DOHH2 (cell line): Measurements from ENCODE around the gene GATAD2B.

Experiments
- H3F3A ChIP-seq: fragments of 200-600 bp; sonication (generic), shearing (Covaris generic); 2 replicates; pipeline ENCODE4 v1.6.0; 2016; ENCODE audit warnings: antibody characterized with exemption, mild to moderate bottlenecking; ENCODE audit not compliant: control insufficient read depth, insufficient read depth
- H3K27ac ChIP-seq: fragments of 200-600 bp; sonication (generic); 2 replicates; pipeline ENCODE4 v1.5.1; 2014; ENCODE audit warnings: low read depth, mild to moderate bottlenecking, low read length, moderate library complexity
- H3K27me3 ChIP-seq: fragments of 200-600 bp; sonication (generic); 2 replicates; pipeline ENCODE4 v1.6.1; 2014; ENCODE audit warnings: mild to moderate bottlenecking, low read length, mixed read lengths; ENCODE audit not compliant: control insufficient read depth
- H3K36me3 ChIP-seq: fragments of 200-600 bp; sonication (generic); 2 replicates; pipeline ENCODE4 v1.6.1; 2014; ENCODE audit warnings: mild to moderate bottlenecking, low read length, moderate library complexity, mixed read lengths; ENCODE audit not compliant: control insufficient read depth
- H3K4me1 ChIP-seq: fragments of 200-600 bp; sonication (generic); 2 replicates; pipeline ENCODE4 v1.6.1; 2014; ENCODE audit warnings: mild to moderate bottlenecking, low read length, mixed read lengths; ENCODE audit not compliant: control insufficient read depth
- H3K4me2 ChIP-seq: fragments of 200-600 bp; sonication (generic); 2 replicates; pipeline ENCODE4 v1.6.0; 2014; ENCODE audit warnings: mild to moderate bottlenecking, low read length, moderate library complexity
- H3K4me3 ChIP-seq: fragments of 200-600 bp; sonication (generic); 2 replicates; pipeline ENCODE4 v1.5.1; 2014; ENCODE audit warnings: mild to moderate bottlenecking, low read length, mixed read lengths
- H3K79me2 ChIP-seq: fragments of 200-600 bp; sonication (generic); 2 replicates; pipeline ENCODE4 v1.6.1; 2014; ENCODE audit warnings: mild to moderate bottlenecking, low read length, mixed read lengths; ENCODE audit not compliant: control insufficient read depth
- H3K9me2 ChIP-seq: fragments of 200-600 bp; sonication (generic); replicated peaks from 2 replicates; pipeline ENCODE4 v1.6.1; 2014; ENCODE audit warnings: mild to moderate bottlenecking, low read length, mixed read lengths; ENCODE audit not compliant: control insufficient read depth
- H3K9me3 ChIP-seq: fragments of 200-600 bp; sonication (generic); 2 replicates; pipeline ENCODE4 v1.6.1; 2014; ENCODE audit warnings: antibody characterized with exemption, low read length, mixed read lengths; ENCODE audit not compliant: control insufficient read depth, insufficient read depth
- H4K20me1 ChIP-seq: fragments of 200-600 bp; sonication (generic); 2 replicates; pipeline ENCODE4 v1.6.0; 2014; ENCODE audit warnings: low read depth, mild to moderate bottlenecking, antibody characterized with exemption, low read length, moderate library complexity; ENCODE audit not compliant: control insufficient read depth, insufficient read depth
- EZH2phosphoT487 ChIP-seq: fragments of 200-600 bp; sonication (generic); IDR thresholded peaks from 2 replicates; pipeline ENCODE4 v1.6.1; 2017; ENCODE audit warnings: borderline replicate concordance, mild to moderate bottlenecking, antibody characterized with exemption, low read length, moderate library complexity, mixed read lengths
- TF ChIP-seq, protein P1 (sequence below): fragments of 200-600 bp; sonication (generic); IDR thresholded peaks from one replicate; pipeline ENCODE4 v1.5.1; 2014; ENCODE audit warnings: antibody characterized with exemption, mild to moderate bottlenecking, low read depth, low read length; ENCODE audit not compliant: poor library complexity, severe bottlenecking

Gene GATAD2B

DNA sequence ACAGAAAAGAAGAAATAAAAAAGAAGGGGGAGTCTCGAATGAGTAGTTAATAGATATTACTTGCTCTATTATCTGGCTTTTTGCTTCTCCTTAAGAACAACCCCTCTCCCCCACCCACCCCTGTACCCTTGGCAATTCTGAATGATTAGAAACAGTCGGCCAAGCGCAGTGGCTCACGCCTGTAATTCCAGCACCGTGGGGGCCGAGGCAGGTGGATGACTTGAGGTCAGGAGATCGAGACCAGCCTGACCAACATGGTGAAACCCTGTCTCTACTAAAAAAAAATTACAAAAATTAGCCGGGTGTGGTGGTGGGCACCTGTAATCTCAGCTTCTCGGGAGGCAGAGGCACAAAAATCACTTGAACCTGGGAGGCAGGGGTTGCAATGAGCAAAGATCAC, 42.7 kb downstream of the GATAD2B start:
- TF ChIP-seq, protein P1, sequence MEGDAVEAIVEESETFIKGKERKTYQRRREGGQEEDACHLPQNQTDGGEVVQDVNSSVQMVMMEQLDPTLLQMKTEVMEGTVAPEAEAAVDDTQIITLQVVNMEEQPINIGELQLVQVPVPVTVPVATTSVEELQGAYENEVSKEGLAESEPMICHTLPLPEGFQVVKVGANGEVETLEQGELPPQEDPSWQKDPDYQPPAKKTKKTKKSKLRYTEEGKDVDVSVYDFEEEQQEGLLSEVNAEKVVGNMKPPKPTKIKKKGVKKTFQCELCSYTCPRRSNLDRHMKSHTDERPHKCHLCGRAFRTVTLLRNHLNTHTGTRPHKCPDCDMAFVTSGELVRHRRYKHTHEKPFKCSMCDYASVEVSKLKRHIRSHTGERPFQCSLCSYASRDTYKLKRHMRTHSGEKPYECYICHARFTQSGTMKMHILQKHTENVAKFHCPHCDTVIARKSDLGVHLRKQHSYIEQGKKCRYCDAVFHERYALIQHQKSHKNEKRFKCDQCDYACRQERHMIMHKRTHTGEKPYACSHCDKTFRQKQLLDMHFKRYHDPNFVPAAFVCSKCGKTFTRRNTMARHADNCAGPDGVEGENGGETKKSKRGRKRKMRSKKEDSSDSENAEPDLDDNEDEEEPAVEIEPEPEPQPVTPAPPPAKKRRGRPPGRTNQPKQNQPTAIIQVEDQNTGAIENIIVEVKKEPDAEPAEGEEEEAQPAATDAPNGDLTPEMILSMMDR, result no peak
- no peak for TF ChIP-seq EZH2phosphoT487
- Histone ChIP-seq H3F3A (peaks cover 8% of the 10 kb centered on the region), H3K27me3 (no peaks in the 10 kb centered on the region), H3K4me2 (no peak overlapping the region), H3K4me3 (no peak overlapping the region), H4K20me1 (peaks cover 8% of the 10 kb centered on the region), H3K27ac (no peak overlapping the region), H3K79me2 (peaks cover 99% of the 10 kb centered on the region), H3K9me2 (no peaks in the 10 kb centered on the region), H3K9me3 (no peaks in the 10 kb centered on the region), H3K4me1 (peaks cover 35% of the 10 kb centered on the region), H3K36me3 (peaks cover 14% of the 10 kb centered on the region)

DNA sequence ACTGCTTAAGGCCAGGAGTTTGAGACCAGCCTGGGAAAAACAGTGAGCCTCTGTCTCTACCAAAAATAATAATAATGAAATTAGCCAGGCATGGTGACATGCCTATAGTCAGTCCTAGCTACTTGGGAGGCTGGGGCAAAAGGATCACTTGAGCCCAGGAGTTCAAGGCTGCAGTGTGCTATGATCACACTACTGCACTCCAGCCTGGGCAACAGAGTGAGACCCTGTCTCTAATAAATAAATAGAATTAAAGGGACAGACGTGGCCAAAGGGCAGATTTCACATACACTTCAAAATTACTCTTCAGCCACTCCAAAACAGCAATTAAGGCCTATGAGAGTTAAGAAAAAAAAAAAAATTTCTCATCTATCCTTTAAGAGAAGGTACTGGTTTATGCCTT, 45.7 kb downstream of the GATAD2B start:
- no peaks in the 10 kb centered on the region for H3K9me3 ChIP-seq
- H3K4me3 ChIP-seq, result no peak overlapping the region
- H3K36me3 ChIP-seq, result peaks cover 10% of the 10 kb centered on the region
- no peak overlapping the region for H3K27ac ChIP-seq
- H3F3A ChIP-seq, result peaks cover 3% of the 10 kb centered on the region; the same call in 1 of the 2 replicates
- no peak overlapping the region for H3K4me2 ChIP-seq
- no peaks in the 10 kb centered on the region for H3K27me3 ChIP-seq
- peaks cover 12% of the 10 kb centered on the region for H3K4me1 ChIP-seq
- H4K20me1 ChIP-seq, result peaks cover 5% of the 10 kb centered on the region
- TF ChIP-seq, protein P1, result no peak
- TF ChIP-seq EZH2phosphoT487, result no peak
- peaks cover 97% of the 10 kb centered on the region for H3K79me2 ChIP-seq
- H3K9me2 ChIP-seq, result no peaks in the 10 kb centered on the region

DNA sequence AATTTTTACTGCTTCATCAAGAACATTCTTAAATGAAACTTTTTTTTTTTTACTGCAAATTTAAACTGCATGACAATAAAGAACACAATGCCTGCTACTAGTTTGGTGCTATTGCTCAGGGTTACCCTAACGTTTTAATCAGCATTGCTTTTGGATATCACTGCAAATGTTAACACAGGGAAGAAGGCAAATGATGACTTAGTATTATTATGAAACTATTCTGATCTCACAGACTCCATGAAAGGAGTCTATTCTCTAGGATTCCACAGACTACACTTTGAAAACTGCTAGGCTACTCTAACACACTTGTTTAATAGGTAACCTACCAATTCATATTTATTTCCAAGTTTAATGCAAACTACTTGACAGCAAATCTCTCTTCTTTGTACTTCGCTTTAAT, 49.8 kb downstream of the GATAD2B start:
- no peak overlapping the region for H3K27ac ChIP-seq
- no peaks in the 10 kb centered on the region for H3F3A ChIP-seq
- H3K27me3 ChIP-seq, result no peaks in the 10 kb centered on the region
- no peaks in the 10 kb centered on the region for H3K4me1 ChIP-seq
- no peak overlapping the region for H3K4me3 ChIP-seq
- H3K9me2 ChIP-seq, result no peaks in the 10 kb centered on the region
- no peaks in the 10 kb centered on the region; the same call in 1 of the 2 replicates for H4K20me1 ChIP-seq
- H3K9me3 ChIP-seq, result no peaks in the 10 kb centered on the region
- peaks cover 9% of the 10 kb centered on the region for H3K36me3 ChIP-seq
- no peak overlapping the region for H3K4me2 ChIP-seq
- no peak for TF ChIP-seq EZH2phosphoT487
- TF ChIP-seq, protein P1, result no peak
- H3K79me2 ChIP-seq, result peaks cover 97% of the 10 kb centered on the region
